Measurements from ENCODE around the gene ASB13. TPM values are rescaled to one million over a fixed set of nuclear protein-coding genes. Genes with fewer than 3 reads are reported as not detected.

The ASB13 gene, protein sequence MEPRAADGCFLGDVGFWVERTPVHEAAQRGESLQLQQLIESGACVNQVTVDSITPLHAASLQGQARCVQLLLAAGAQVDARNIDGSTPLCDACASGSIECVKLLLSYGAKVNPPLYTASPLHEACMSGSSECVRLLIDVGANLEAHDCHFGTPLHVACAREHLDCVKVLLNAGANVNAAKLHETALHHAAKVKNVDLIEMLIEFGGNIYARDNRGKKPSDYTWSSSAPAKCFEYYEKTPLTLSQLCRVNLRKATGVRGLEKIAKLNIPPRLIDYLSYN
- total RNA-seq, result 23.5 TPM
- long read RNA-seq, transcript ASB13-201 (6 exons, 2,699 nt), result major isoform, 60 of 77 reads
- long read RNA-seq, partial matches to known transcripts, result 3 of 77 reads
- long read RNA-seq, other reads (novel, unspliced or antisense), result 10 of 77 reads

GRCh38 chr10:5666008-5666840 is at the start of gene ASB13:
TSS of gene ASB13 (minus strand) at chr10:5666595. CDS start at chr10:5666551, 44 bp downstream.
- peak; percentile 90 for DNase-seq (ENCODE audit: low spot score)

GRCh38 chr10:5711642-5712041 is 45.2 kb upstream of the ASB13 start:
- DNase-seq (ENCODE audit: low spot score), result no peak

DNA sequence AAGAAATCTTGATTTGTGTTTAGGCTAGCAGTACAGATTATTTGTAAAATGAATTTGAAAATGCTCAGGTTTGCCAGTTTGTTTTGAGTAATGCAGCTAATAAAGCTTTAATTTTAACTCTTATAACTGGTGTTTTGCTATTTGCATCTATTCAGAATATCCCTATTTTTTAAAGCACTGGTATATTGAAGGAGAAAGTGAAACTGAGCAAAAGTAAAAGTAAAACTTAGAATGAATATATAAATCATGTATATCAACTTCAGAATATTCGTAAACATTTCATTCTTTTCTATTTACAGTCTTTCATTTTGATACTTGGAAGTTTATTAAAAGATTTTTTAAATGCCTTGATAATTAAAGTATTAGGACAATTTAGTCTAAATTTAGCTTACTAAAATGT is 44.5 kb upstream of the ASB13 start:
- no peak for DNase-seq (ENCODE audit: low spot score)

DNA sequence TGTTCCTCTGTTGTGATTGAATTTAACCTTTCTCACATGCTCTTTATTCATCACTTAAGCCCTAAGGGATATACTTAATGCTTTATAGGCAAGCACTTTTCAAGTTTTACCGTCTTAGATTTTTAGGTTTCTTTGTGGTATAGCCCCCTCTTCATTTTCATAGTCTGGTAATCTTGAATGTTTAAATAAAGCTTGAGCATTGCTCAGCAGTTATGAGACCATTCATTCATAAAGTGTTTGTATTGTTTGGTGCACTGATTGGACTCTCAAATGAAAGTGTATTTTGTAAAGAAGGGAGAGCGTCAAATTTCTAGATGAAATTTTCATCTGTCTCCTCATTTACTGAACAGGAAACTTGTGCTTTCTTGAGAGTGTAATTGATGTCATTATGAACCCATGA is 43.5 kb upstream of the ASB13 start:
- DNase-seq (ENCODE audit: low spot score), result no peak

DNA sequence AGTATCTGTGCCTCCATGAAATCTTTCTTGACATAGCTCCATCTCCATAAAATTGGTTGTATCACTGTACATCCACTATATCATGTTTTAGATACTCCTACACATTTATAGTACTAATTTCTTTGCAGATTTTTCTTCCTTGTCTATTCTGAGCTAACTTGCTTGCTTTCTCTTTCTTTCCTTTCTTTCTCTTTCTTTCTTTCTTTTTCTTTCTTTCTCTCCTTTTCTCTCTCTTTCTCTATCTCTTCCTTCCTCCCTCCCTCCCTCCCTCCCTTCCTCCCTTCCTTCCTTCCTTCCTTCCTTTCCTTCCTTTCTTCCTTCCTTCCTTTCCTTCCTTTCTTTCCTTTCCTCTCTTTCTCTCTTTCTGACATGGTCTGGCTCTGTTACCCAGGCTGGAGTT is 42.0 kb upstream of the ASB13 start:
- DNase-seq (ENCODE audit: low spot score), result no peak

DNA sequence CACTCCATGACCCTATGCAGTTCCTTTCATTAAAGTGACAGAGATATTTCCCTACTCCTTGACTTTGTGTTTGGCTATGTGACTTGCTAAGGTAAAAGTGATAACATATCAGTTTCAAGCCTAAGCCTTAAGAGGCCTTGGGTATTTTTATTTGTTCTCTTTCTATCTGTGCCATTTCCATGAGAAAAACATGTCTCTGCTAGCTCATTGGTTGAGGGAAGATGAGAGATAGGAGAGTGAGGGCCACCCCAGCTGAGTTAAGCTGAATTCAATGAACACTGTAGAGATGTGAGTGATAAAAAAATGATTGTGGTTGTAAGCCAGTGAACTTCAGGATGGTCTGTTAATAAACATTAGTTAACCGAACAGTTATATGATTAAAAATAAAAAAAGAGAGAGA is 31.7 kb upstream of the ASB13 start:
- no peak for DNase-seq (ENCODE audit: low spot score)

DNA sequence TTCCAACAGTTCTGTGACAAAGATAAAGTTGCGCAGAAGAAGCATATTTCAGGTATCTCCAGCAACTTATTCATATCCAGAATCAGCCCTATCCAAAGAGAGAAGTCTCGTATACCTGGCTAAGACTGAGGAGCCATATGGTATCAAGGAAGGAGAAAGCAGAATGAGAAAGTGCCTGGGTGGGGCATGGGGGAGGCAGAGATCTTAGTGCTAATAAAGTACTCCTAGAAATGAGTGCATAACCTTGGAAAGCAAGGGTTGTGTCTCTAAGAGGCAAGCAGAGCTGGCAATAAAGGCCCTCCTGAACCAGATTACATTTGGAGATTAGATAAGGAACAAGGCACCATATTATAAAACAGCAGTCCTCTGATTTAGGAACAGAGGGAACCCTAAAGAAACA is 30.9 kb upstream of the ASB13 start:
- no peak for DNase-seq (ENCODE audit: low spot score)

- no peak for DNase-seq (ENCODE audit: low spot score)
Measured at GRCh38 chr10:5694573-5694972, 28.2 kb upstream of the ASB13 start.

DNA sequence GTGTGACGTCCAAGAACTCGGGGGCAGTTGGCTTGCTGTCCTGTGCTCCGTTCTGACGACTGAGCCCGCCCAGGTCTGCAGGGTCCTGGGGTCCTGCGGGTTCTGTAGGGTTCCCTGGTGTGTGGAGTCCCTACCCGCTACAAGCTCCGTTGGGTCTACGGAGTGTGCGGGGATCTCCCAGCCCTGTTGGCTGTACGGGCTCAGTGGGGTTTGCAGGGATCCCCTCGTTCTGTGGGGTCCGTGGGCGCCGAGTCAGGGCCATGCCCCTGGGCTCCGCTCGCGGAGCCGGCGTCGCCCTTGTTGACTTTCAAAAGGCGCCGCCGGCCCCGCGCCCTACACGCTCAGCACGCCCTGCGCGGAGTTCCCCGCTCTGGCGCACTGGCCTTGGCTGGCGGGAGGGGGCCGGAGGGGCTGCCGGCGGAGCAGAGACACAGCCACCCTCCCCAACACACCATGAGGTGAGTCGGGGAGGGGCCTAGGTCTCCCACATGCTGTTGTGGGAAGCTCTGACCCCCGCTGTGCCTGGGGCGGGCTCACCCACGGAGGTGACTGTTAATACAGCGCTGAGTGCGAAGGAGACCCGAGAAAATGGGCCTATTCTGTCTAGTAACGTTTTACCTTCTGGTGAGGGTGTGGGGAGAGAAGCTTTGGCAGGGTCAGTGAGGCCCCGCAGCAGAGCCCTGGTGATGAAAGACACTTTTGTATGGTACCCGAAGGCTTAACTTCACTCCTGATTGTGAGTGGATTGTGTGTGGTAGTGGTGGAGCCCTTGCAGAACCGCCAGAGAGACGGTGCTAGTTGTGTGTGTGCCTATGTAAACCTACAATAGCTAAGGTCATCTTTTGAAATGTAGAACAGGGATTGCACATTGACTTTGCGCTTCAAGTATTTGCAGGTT is 26.3 kb upstream of the ASB13 start:
- no peak for DNase-seq (ENCODE audit: low spot score)

- no peak for DNase-seq (ENCODE audit: low spot score)
Measured at GRCh38 chr10:5691786-5692185, 25.4 kb upstream of the ASB13 start.

DNA sequence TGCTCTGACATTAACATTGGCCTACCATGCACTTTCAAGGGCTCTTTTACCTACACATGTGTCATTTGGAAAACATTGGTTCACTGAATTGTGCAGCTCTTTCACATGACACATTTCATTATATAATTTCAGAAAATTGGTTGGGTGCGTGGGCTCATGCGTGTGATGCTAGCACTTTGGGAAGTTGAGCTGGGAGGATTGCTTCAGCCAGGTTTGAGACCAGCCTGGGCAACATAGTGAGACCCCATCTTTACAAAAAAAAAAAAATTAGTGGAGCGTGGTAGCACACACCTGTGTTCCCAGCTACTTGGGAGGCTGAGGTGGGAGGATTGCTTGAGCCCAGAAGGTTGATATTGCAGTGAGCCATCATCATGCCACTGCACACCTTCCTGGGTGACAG is 22.2 kb upstream of the ASB13 start:
- DNase-seq (ENCODE audit: low spot score), result no peak

- DNase-seq (ENCODE audit: low spot score), result no peak
Measured at GRCh38 chr10:5685764-5686240, 19.4 kb upstream of the ASB13 start.

DNA sequence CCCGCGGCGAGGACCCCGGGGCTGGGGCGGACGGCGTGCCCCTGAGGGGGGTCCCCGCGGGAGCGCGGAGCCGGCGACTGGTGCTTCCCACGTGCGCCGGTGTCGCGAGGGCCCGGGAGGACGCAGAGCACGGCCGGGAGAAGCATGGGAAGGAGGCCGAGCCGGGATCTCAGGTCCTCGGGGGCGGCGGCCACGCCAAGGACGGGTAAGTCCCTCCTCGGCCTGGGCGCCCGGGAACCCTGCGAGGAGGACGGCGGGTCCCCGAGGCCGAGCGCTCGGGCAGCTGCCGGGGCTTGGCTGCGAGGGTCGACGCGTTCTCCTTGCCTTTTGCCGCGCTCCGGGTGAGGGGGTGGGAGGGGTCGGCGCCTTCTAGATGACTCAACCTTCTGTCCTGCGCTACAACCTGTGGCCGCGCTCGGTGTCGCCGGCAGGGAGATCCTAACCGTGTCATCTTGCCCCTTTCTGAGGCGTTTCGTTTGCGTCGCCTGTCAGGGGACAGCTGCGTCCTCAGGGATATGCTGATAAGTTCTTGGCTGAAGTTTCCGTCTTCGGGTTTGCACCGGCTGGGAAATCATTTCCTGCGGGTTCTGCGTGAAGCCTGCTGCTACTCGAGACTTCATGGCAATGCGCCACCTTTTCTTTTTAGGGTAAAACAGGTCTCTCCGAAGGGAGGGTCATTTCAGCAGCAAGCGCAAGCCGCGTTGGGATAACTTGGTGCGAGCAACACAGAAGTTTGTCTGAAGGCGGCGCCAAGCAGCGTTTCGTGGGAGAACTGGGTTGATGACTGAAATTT is 18.8 kb upstream of the ASB13 start:
- no peak for DNase-seq (ENCODE audit: low spot score)

GRCh38 chr10:5684318-5684970 is 18.0 kb upstream of the ASB13 start, which contains the start of gene TASOR2:
TSS of gene TASOR2 (plus strand) at chr10:5684838. CDS start at chr10:5720643, 35,805 bp downstream.
- DNase-seq (ENCODE audit: low spot score), result peak; percentile 99

- DNase-seq (ENCODE audit: low spot score), result no peak
Measured at GRCh38 chr10:5683065-5683464, 16.7 kb upstream of the ASB13 start.

GRCh38 chr10:5681930-5682329 is 15.5 kb upstream of the ASB13 start:
- no peak for DNase-seq (ENCODE audit: low spot score)

DNA sequence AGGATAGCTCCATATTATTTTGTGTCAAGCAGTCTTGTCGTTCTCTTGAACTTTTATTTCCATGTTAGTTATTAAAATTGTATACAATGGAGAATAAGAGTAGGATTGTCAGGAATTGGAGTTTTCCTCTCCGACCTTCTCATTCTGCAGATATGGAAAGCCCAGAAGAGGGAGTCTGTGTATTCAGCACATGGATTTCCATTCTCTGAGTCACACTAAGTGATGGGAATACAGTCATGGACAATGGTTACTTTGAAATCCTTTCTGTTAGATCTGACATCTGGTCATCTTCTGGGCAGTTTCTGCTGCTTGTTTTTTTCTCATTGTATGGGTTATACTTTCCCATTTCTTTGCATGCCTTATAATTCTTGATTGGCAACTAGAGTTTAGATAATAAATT is 13.2 kb upstream of the ASB13 start:
- DNase-seq (ENCODE audit: low spot score), result no peak

DNA sequence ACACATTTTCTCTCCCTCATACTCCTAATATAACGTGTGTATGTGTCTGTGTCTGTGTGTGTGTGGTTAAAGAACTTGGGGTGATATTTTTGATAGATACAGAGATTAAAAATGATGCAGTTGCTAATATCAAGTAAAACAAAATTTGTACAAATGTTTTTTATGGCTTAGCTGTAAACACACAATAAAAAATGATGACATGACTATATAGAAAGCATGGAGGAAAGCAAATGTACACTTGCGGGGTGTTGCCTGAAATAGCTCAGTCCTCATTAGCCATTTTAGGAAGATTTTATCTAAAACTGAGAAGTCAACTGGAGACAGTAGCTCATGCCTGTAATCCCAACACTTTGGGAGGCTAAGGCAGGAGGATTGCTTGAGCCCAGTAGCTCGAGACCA is 12.6 kb upstream of the ASB13 start:
- no peak for DNase-seq (ENCODE audit: low spot score)

GRCh38 chr10:5678397-5679036 is 12.1 kb upstream of the ASB13 start:
- DNase-seq (ENCODE audit: low spot score), result no peak
